Endodermal cell (in vitro differentiated cells): ENCODE data around the gene NUMBL. TPM values are rescaled to one million over a fixed set of nuclear protein-coding genes. Genes with fewer than 3 reads are reported as not detected.

Experiments used
- DNase-seq: peaks from one replicate; pipeline ENCODE4 v3.0.0-alpha.2; 2017
- H3K27ac ChIP-seq: 2 replicates; pipeline ENCODE4 v1.5.1; 2013; ENCODE audit warnings: mild to moderate bottlenecking, low read depth, low read length, moderate library complexity
- H3K27me3 ChIP-seq: 2 replicates; pipeline ENCODE4 v1.6.1; 2013; ENCODE audit warnings: mild to moderate bottlenecking, low read length, moderate library complexity; ENCODE audit not compliant: insufficient read depth, control insufficient read depth, poor library complexity, severe bottlenecking
- H3K36me3 ChIP-seq: 2 replicates; pipeline ENCODE4 v1.7.0; 2013; ENCODE audit warnings: mild to moderate bottlenecking, low read length, moderate library complexity; ENCODE audit not compliant: control insufficient read depth, insufficient read depth
- H3K4me1 ChIP-seq: one replicate; pipeline ENCODE4 v1.7.0; 2013; ENCODE audit warnings: low read length; ENCODE audit not compliant: control insufficient read depth, insufficient read depth
- H3K4me3 ChIP-seq: 2 replicates; pipeline ENCODE4 v1.5.1; 2013; ENCODE audit warnings: mild to moderate bottlenecking, low read length, moderate library complexity
- H3K9ac ChIP-seq: 2 replicates; pipeline ENCODE4 v1.6.1; 2013; ENCODE audit warnings: mild to moderate bottlenecking, low read length, moderate library complexity; ENCODE audit not compliant: poor library complexity, severe bottlenecking; ENCODE audit errors: extremely low read depth
- H3K9me3 ChIP-seq: 2 replicates; pipeline ENCODE4 v1.6.1; 2013; ENCODE audit warnings: mild to moderate bottlenecking, low read length, moderate library complexity; ENCODE audit not compliant: control insufficient read depth
- H3K27ac Mint-ChIP-seq: 2 replicates; pipeline ENCODE4 v1.8.0; 2020; ENCODE audit warnings: mixed read lengths
- H3K27me3 Mint-ChIP-seq: 2 replicates; pipeline ENCODE4 v1.8.0; 2021; ENCODE audit warnings: mild to moderate bottlenecking, mixed read lengths; ENCODE audit not compliant: insufficient read depth
- H3K36me3 Mint-ChIP-seq: 2 replicates; pipeline ENCODE4 v1.8.0; 2020; ENCODE audit warnings: low read depth, mixed read lengths
- H3K4me1 Mint-ChIP-seq: 2 replicates; pipeline ENCODE4 v1.8.0; 2020; ENCODE audit warnings: mixed read lengths
- H3K4me3 Mint-ChIP-seq: 2 replicates; pipeline ENCODE4 v1.8.0; 2020; ENCODE audit warnings: mild to moderate bottlenecking, moderate library complexity, mixed read lengths
- H3K9me3 Mint-ChIP-seq: 2 replicates; pipeline ENCODE4 v1.8.0; 2020; ENCODE audit warnings: mild to moderate bottlenecking, mixed read lengths
- CTCF ChIP-seq: fragments of 200-600 bp; sonication (generic); conservative IDR thresholded peaks from 2 replicates; pipeline ENCODE4 v1.5.0; 2021; ENCODE audit warnings: antibody characterized with exemption, mild to moderate bottlenecking
- WGBS, 2 experiments: methylation state at CpG; one replicate each; pipeline versions ENCODE4 v1.1.5 to v1.1.7; 2013; ENCODE audit warnings: missing lambda C conversion rate in 2 of 2, mixed read lengths in 1 of 2; ENCODE audit not compliant: insufficient coverage in 1 of 2, insufficient read length in 1 of 2; 5-methylcytosine and 5-hydroxymethylcytosine counted together
- total RNA-seq, 2 donors: library from RNA; stranded (reverse); fragmentation: NEBNext Ultra II Directional in 1 of 2; extraction: Animal tissue kit (Norgen Biotek cat#: 25700) in 1 of 2; gene quantifications; 2 replicates in 1 of 2; 3 replicates in 1 of 2; pipeline ENCODE4 v1.2.1, GENCODE V29; 2021

The NUMBL gene
- total RNA-seq, 2 donors from 2014 or later = 32.7 to 46.9 TPM

DNA sequence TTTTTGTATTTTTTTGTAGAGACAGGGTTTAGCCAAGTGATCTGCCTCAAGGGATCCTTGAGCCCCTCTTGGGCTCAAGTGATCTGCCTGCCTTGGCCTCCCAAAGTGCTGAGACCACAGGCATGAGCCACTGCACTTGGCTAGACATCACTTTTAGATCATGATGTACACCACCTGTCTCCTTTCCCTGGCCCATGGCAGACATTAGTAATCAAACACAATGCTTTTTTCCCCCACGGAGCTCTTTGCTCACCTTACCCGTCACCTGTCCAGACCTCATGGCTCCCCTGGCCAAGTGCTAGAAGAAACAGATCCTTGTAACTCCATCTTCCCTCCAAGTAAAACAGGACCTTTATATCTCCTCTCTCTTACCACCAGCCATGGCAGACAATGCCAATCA is 18.4 kb downstream of the NUMBL start:
- TF ChIP-seq CTCF = no peak
- Mint-ChIP-seq H3K27ac (no peak overlapping the region), H3K4me3 (no peak overlapping the region), H3K4me1 (no peaks in the 10 kb centered on the region), H3K9me3 (no peaks in the 10 kb centered on the region), H3K27me3 (no peaks in the 10 kb centered on the region), H3K36me3 (peaks cover 50% of the 10 kb centered on the region)
- no peaks in the 10 kb centered on the region for H3K9me3 ChIP-seq
- no peaks in the 10 kb centered on the region for H3K27me3 ChIP-seq
- DNase-seq = no peak
- H3K9ac ChIP-seq = no peak overlapping the region
- peaks cover 71% of the 10 kb centered on the region for H3K36me3 ChIP-seq
- no peak overlapping the region for H3K4me3 ChIP-seq
- 85 to 91% methylated on average over 2 of the region's 2 CpGs for WGBS, 2 experiments
- H3K4me1 ChIP-seq = no peaks in the 10 kb centered on the region
- H3K27ac ChIP-seq = no peak overlapping the region

DNA sequence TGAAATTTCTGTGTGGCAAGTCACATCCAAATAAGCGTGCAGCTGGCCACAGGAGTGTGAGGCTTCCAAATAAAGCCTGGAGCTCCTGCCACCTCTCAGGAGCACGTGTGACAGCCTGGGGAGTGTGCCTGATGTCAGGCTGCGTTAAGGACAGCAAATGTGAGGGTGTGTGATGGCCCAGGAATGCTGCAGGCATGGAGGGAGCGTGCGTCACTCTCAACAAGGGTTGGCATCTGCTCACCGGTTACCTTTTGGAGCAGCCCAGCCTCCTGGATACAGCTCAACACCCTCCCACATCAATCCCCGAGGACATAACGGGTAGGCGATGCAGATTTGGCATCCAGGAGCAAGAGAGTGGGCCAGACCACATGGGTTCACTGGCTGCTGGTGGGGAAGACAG is 19.0 kb downstream of the NUMBL start:
- Histone ChIP-seq H3K27me3 (no peaks in the 10 kb centered on the region), H3K4me1 (no peaks in the 10 kb centered on the region), H3K9me3 (no peaks in the 10 kb centered on the region), H3K9ac (no peak overlapping the region), H3K4me3 (no peak overlapping the region), H3K27ac (no peak overlapping the region), H3K36me3 (peaks cover 68% of the 10 kb centered on the region)
- WGBS, 2 experiments = 93 to 96% methylated on average over 5 to 9 of the region's 9 CpGs
- H3K36me3 Mint-ChIP-seq = peaks cover 48% of the 10 kb centered on the region
- no peaks in the 10 kb centered on the region for H3K4me1 Mint-ChIP-seq
- no peak for DNase-seq
- no peak overlapping the region for H3K4me3 Mint-ChIP-seq
- H3K9me3 Mint-ChIP-seq = no peaks in the 10 kb centered on the region
- no peak for TF ChIP-seq CTCF
- no peak overlapping the region for H3K27ac Mint-ChIP-seq
- H3K27me3 Mint-ChIP-seq = no peaks in the 10 kb centered on the region

GRCh38 chr19:40668991-40669614 is 21.3 kb downstream of the NUMBL start:
- H3K36me3 ChIP-seq = peaks cover 53% of the 10 kb centered on the region
- Mint-ChIP-seq H3K36me3 (peaks cover 42% of the 10 kb centered on the region), H3K27me3 (peaks cover 10% of the 10 kb centered on the region), H3K4me1 (no peaks in the 10 kb centered on the region), H3K9me3 (no peaks in the 10 kb centered on the region), H3K27ac (no peak overlapping the region), H3K4me3 (no peak overlapping the region)
- no peak overlapping the region for H3K4me3 ChIP-seq
- TF ChIP-seq CTCF = no peak
- DNase-seq = no peak
- H3K27ac ChIP-seq = no peak overlapping the region
- 90% methylated on average over 7 of the region's 7 CpGs for WGBS, 2 experiments
- H3K4me1 ChIP-seq = no peaks in the 10 kb centered on the region
- H3K27me3 ChIP-seq = no peaks in the 10 kb centered on the region
- H3K9me3 ChIP-seq = no peaks in the 10 kb centered on the region
- H3K9ac ChIP-seq = no peak overlapping the region
